ES-I3 (cell line): ENCODE measurements around the gene DPP10.

ENCODE experiments used
- H3K36me3 ChIP-seq: 2 replicates; pipeline ENCODE4 v1.6.1; 2013; ENCODE audit warnings: mild to moderate bottlenecking, low read length, control low read depth, moderate library complexity; ENCODE audit not compliant: insufficient read depth
- H3K4me1 ChIP-seq: 2 replicates; pipeline ENCODE4 v1.6.1; 2013; ENCODE audit warnings: mild to moderate bottlenecking, control low read depth, low read length; ENCODE audit not compliant: insufficient read depth
- H3K9ac ChIP-seq: 2 replicates; pipeline ENCODE4 v1.6.1; 2013; ENCODE audit warnings: low read depth, mild to moderate bottlenecking, low read length, moderate library complexity
- H3K9me3 ChIP-seq: 2 replicates; pipeline ENCODE4 v1.6.1; 2013; ENCODE audit warnings: mild to moderate bottlenecking, low read length, moderate library complexity; ENCODE audit not compliant: control insufficient read depth, insufficient read depth

The DPP10 gene

GRCh38 chr2:114580691-114581090 is 138.2 kb downstream of the DPP10 start:
- peaks cover 3% of the 10 kb centered on the region; the same call in 1 of the 2 replicates for H3K4me1 ChIP-seq
- no peak overlapping the region for H3K9ac ChIP-seq
- H3K36me3 ChIP-seq, result no peaks in the 10 kb centered on the region
- no peaks in the 10 kb centered on the region for H3K9me3 ChIP-seq

- Histone ChIP-seq H3K9me3 (no peaks in the 10 kb centered on the region), H3K9ac (no peak overlapping the region), H3K36me3 (no peaks in the 10 kb centered on the region), H3K4me1 (0 out of 2 replicates have a peak, but pooled peaks cover 5% of the 10 kb centered on the region)
Observed at GRCh38 chr2:114598329-114598728, 155.9 kb downstream of the DPP10 start.

GRCh38 chr2:114609203-114609602 is 166.8 kb downstream of the DPP10 start:
- H3K36me3 ChIP-seq, result no peaks in the 10 kb centered on the region
- H3K9ac ChIP-seq, result no peak overlapping the region
- peaks cover 9% of the 10 kb centered on the region; the same call in 1 of the 2 replicates for H3K4me1 ChIP-seq
- H3K9me3 ChIP-seq, result no peaks in the 10 kb centered on the region

- Histone ChIP-seq H3K9ac (no peak overlapping the region), H3K36me3 (no peaks in the 10 kb centered on the region), H3K4me1 (peaks cover 9% of the 10 kb centered on the region; the same call in 1 of the 2 replicates), H3K9me3 (no peaks in the 10 kb centered on the region)
Observed at GRCh38 chr2:114609801-114610200, 167.4 kb downstream of the DPP10 start.

GRCh38 chr2:114610677-114611076 is 168.2 kb downstream of the DPP10 start:
- Histone ChIP-seq H3K4me1 (peaks cover 9% of the 10 kb centered on the region; the same call in 1 of the 2 replicates), H3K9me3 (no peaks in the 10 kb centered on the region), H3K36me3 (no peaks in the 10 kb centered on the region)

GRCh38 chr2:114614592-114614991 is 172.2 kb downstream of the DPP10 start:
- no peaks in the 10 kb centered on the region for H3K9me3 ChIP-seq
- H3K36me3 ChIP-seq, result no peaks in the 10 kb centered on the region
- H3K4me1 ChIP-seq, result peaks cover 4% of the 10 kb centered on the region; the same call in 1 of the 2 replicates
- no peak overlapping the region for H3K9ac ChIP-seq

More at GRCh38 chr2:114610677-114611076, 168.2 kb downstream of the DPP10 start:
- H3K9ac ChIP-seq, result no peak overlapping the region

GRCh38 chr2:114628481-114628880 is 186.0 kb downstream of the DPP10 start:
- H3K4me1 ChIP-seq, result no peaks in the 10 kb centered on the region

GRCh38 chr2:114631146-114631545 is 188.7 kb downstream of the DPP10 start:
- Histone ChIP-seq H3K4me1 (no peaks in the 10 kb centered on the region), H3K9ac (no peak overlapping the region), H3K36me3 (no peaks in the 10 kb centered on the region), H3K9me3 (no peaks in the 10 kb centered on the region)

More at GRCh38 chr2:114628481-114628880, 186.0 kb downstream of the DPP10 start:
- Histone ChIP-seq H3K9me3 (no peaks in the 10 kb centered on the region), H3K36me3 (no peaks in the 10 kb centered on the region), H3K9ac (no peak overlapping the region)

GRCh38 chr2:114642166-114642770 is 199.8 kb downstream of the DPP10 start:
- H3K9me3 ChIP-seq, result no peaks in the 10 kb centered on the region
- no peak overlapping the region for H3K9ac ChIP-seq
- H3K36me3 ChIP-seq, result no peaks in the 10 kb centered on the region
- H3K4me1 ChIP-seq, result no peaks in the 10 kb centered on the region

- H3K4me1 ChIP-seq, result no peaks in the 10 kb centered on the region
- no peaks in the 10 kb centered on the region for H3K9me3 ChIP-seq
- H3K9ac ChIP-seq, result no peak overlapping the region
- no peaks in the 10 kb centered on the region for H3K36me3 ChIP-seq
Observed at GRCh38 chr2:114642988-114643553, 200.6 kb downstream of the DPP10 start.

- no peak overlapping the region for H3K9ac ChIP-seq
- peaks cover 17% of the 10 kb centered on the region for H3K4me1 ChIP-seq
- H3K9me3 ChIP-seq, result no peaks in the 10 kb centered on the region
- no peaks in the 10 kb centered on the region for H3K36me3 ChIP-seq
Observed at GRCh38 chr2:114651933-114652332, 209.5 kb downstream of the DPP10 start.

- Histone ChIP-seq H3K9ac (no peak overlapping the region), H3K9me3 (no peaks in the 10 kb centered on the region), H3K4me1 (no peaks in the 10 kb centered on the region; the same call in none of the 2 replicates), H3K36me3 (no peaks in the 10 kb centered on the region)
Observed at GRCh38 chr2:114659880-114660279, 217.4 kb downstream of the DPP10 start.

- Histone ChIP-seq H3K36me3 (no peaks in the 10 kb centered on the region), H3K9me3 (no peaks in the 10 kb centered on the region), H3K4me1 (no peaks in the 10 kb centered on the region; the same call in 1 of the 2 replicates), H3K9ac (peak overlapping the region; percentile 95)
Observed at GRCh38 chr2:114661971-114662939, 219.8 kb downstream of the DPP10 start.

- H3K9ac ChIP-seq, result no peak overlapping the region
- H3K36me3 ChIP-seq, result no peaks in the 10 kb centered on the region
- no peaks in the 10 kb centered on the region for H3K4me1 ChIP-seq
- no peaks in the 10 kb centered on the region for H3K9me3 ChIP-seq
Observed at GRCh38 chr2:114668415-114668814, 226.0 kb downstream of the DPP10 start.
